ENCODE results near the gene THBS2.
"Not testable (repeated sequence)": the region's sequence is repeated elsewhere in the genome, so short reads cannot be mapped to it uniquely, and the experiment has no call there.

The THBS2 gene

GRCh38 chr6:169211881-169212280 lies 41.8 kb downstream of the THBS2 start:
- ATAC-seq (replicated peaks) (no peak), DNase-seq (no peak)
- Mint-ChIP-seq H3K4me1 (peaks cover 4 to 9% of the 10 kb centered on the region in 2 donors), H3K9me3 (peaks cover 14 to 17% of the 10 kb centered on the region in 2 donors), H3K4me3 (peak overlapping the region; percentile 36 to 41), H3K27me3 (no peaks in the 10 kb centered on the region), H3K27ac (no peak overlapping the region), H3K36me3 (peaks cover 19 to 32% of the 10 kb centered on the region in 2 donors)

DNA sequence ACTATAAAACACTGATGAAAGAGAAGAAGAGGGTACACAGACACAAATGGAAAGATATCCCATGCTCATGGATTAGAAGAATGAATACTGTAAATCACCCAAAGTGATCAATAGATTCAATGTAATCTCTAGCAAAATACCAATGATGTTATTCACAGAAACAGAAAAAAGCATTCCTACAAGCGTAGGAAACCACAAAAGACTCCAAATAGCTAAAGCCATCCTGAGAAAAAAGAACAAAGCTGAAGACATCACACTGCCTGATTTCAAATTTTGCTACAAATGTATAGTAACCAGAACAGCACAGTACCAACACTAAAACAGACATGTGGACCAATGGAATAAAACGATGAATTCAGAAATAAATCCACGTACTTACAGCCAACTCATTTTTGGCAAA lies 43.0 kb downstream of the THBS2 start:
- H3K36me3 Mint-ChIP-seq = peaks cover 18 to 30% of the 10 kb centered on the region in 2 donors
- H3K27ac Mint-ChIP-seq = no peak overlapping the region
- peaks cover 4 to 9% of the 10 kb centered on the region in 2 donors for H3K4me1 Mint-ChIP-seq
- ATAC-seq (replicated peaks) (no peak), DNase-seq (no peak)
- no peak overlapping the region for H3K4me3 Mint-ChIP-seq
- H3K9me3 Mint-ChIP-seq = peaks cover 19 to 21% of the 10 kb centered on the region in 2 donors
- no peaks in the 10 kb centered on the region for H3K27me3 Mint-ChIP-seq

- Mint-ChIP-seq H3K36me3 (peaks cover 14 to 22% of the 10 kb centered on the region in 2 donors), H3K4me3 (no peak overlapping the region), H3K27me3 (no peaks in the 10 kb centered on the region), H3K27ac (no peak overlapping the region), H3K9me3 (peaks cover 19 to 21% of the 10 kb centered on the region in 2 donors), H3K4me1 (peaks cover 4 to 9% of the 10 kb centered on the region in 2 donors)
- ATAC-seq (replicated peaks) = no peak
- DNase-seq = no peak
Observed at GRCh38 chr6:169208011-169208410, 45.6 kb downstream of the THBS2 start.

- ATAC-seq (replicated peaks) (no peak), DNase-seq (no peak)
- H3K9me3 Mint-ChIP-seq = peaks cover 19 to 21% of the 10 kb centered on the region in 2 donors
- H3K27ac Mint-ChIP-seq = no peak overlapping the region
- no peak overlapping the region for H3K4me3 Mint-ChIP-seq
- no peaks in the 10 kb centered on the region for H3K27me3 Mint-ChIP-seq
- peaks cover 4 to 9% of the 10 kb centered on the region in 2 donors for H3K4me1 Mint-ChIP-seq
- H3K36me3 Mint-ChIP-seq = peaks cover 14 to 22% of the 10 kb centered on the region in 2 donors
Observed at GRCh38 chr6:169207482-169207881, 46.2 kb downstream of the THBS2 start.

GRCh38 chr6:169205176-169206160 lies 48.2 kb downstream of the THBS2 start:
- DNase-seq = no peak
- no peak overlapping the region for H3K4me3 Mint-ChIP-seq
- peaks cover 0 to 5% of the 10 kb centered on the region in 2 donors for H3K27me3 Mint-ChIP-seq
- no peak for ATAC-seq (replicated peaks)
- H3K36me3 Mint-ChIP-seq = peaks cover 11 to 16% of the 10 kb centered on the region in 2 donors
- peaks cover 14 to 17% of the 10 kb centered on the region in 2 donors for H3K9me3 Mint-ChIP-seq
- no peaks in the 10 kb centered on the region for H3K4me1 Mint-ChIP-seq
- no peak overlapping the region for H3K27ac Mint-ChIP-seq

DNA sequence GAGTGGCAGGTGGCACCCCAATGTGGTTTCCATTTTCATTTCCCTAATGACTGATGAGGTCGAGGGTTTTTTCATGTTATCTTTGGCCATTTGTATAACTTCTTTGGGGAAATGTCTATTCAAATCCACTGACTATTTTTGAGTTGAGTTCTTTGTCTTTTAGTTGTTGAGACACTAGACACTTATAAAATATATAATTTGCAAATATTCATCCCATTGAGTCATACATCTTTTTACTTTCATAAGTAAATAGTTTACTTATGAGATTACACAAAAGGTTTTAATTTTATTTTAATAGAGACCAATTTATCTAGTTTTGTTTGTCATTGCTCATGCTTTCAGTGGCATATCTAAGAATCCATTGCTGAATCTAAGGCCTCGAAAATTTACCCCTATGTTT lies 49.5 kb downstream of the THBS2 start:
- Mint-ChIP-seq H3K9me3 (peaks cover 13 to 17% of the 10 kb centered on the region in 2 donors), H3K36me3 (peaks cover 9 to 16% of the 10 kb centered on the region in 2 donors), H3K27ac (no peak overlapping the region), H3K4me1 (no peaks in the 10 kb centered on the region), H3K4me3 (no peak overlapping the region), H3K27me3 (peaks cover 0 to 5% of the 10 kb centered on the region in 2 donors)
- ATAC-seq (replicated peaks) (no peak), DNase-seq (no peak)

- Mint-ChIP-seq H3K4me3 (no peak overlapping the region), H3K27me3 (peaks cover 0 to 5% of the 10 kb centered on the region in 2 donors), H3K36me3 (peaks cover 3 to 4% of the 10 kb centered on the region in 2 donors), H3K4me1 (no peaks in the 10 kb centered on the region), H3K9me3 (peaks cover 5% of the 10 kb centered on the region in 2 donors), H3K27ac (no peak overlapping the region)
- DNase-seq (no peak), ATAC-seq (replicated peaks) (no peak)
Observed at GRCh38 chr6:169201985-169202384, 51.7 kb downstream of the THBS2 start.

GRCh38 chr6:169200893-169201514 lies 52.6 kb downstream of the THBS2 start:
- ATAC-seq (replicated peaks) (no peak), DNase-seq (no peak)
- Mint-ChIP-seq H3K36me3 (no peaks in the 10 kb centered on the region), H3K27me3 (peaks cover 0 to 5% of the 10 kb centered on the region in 2 donors), H3K4me1 (no peaks in the 10 kb centered on the region), H3K9me3 (no peaks in the 10 kb centered on the region), H3K4me3 (no peak overlapping the region), H3K27ac (no peak overlapping the region)

- Mint-ChIP-seq H3K4me1 (no peaks in the 10 kb centered on the region), H3K36me3 (no peaks in the 10 kb centered on the region)
Observed at GRCh38 chr6:169199625-169200335, 53.9 kb downstream of the THBS2 start.

GRCh38 chr6:169198885-169199284 lies 54.8 kb downstream of the THBS2 start:
- DNase-seq = no peak
- Mint-ChIP-seq H3K27me3 (peaks cover 0 to 5% of the 10 kb centered on the region in 2 donors), H3K27ac (no peak overlapping the region), H3K9me3 (peaks cover 0 to 1% of the 10 kb centered on the region in 2 donors), H3K4me1 (no peaks in the 10 kb centered on the region), H3K36me3 (no peaks in the 10 kb centered on the region), H3K4me3 (no peak overlapping the region)
- ATAC-seq (replicated peaks) = no peak

More at GRCh38 chr6:169199625-169200335, 53.9 kb downstream of the THBS2 start:
- Mint-ChIP-seq H3K4me3 (no peak overlapping the region), H3K9me3 (peaks cover 0 to 1% of the 10 kb centered on the region in 2 donors), H3K27me3 (peaks cover 0 to 5% of the 10 kb centered on the region in 2 donors), H3K27ac (no peak overlapping the region)
- ATAC-seq (replicated peaks) = no peak
- DNase-seq = no peak

- not testable (repeated sequence) for H3K4me3 Mint-ChIP-seq; H3K27ac Mint-ChIP-seq; H3K4me1 Mint-ChIP-seq; DNase-seq; H3K36me3 Mint-ChIP-seq; ATAC-seq (replicated peaks); H3K27me3 Mint-ChIP-seq; H3K9me3 Mint-ChIP-seq
Observed at GRCh38 chr6:169197929-169198328, 55.7 kb downstream of the THBS2 start.

GRCh38 chr6:169196279-169196678 lies 57.4 kb downstream of the THBS2 start:
- not testable (repeated sequence) for DNase-seq; H3K4me1 Mint-ChIP-seq; ATAC-seq (replicated peaks); H3K4me3 Mint-ChIP-seq; H3K36me3 Mint-ChIP-seq; H3K27ac Mint-ChIP-seq; H3K9me3 Mint-ChIP-seq
- H3K27me3 Mint-ChIP-seq = peaks cover 5 to 12% of the 10 kb centered on the region in 2 donors

DNA sequence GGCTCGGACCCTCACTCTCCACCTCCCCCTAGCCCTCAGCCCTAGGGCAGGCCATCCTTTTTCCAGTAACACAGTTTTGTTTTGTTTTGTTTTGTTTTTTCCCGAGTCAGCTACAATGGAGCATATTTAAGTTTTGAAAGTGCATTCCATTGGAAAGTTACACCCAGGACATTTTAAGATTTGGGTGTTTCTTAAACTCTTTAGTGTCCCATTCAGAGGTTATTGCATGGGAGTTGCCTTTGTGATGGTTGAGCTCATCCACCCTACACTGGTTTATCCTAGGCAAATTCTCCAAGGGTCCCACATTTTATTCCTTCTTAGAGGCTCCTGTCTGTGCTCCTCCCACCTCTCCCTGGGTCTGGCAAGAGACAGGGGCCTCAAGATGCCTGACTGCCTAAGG lies 58.9 kb downstream of the THBS2 start:
- no peak overlapping the region for H3K4me3 Mint-ChIP-seq
- H3K4me1 Mint-ChIP-seq = no peaks in the 10 kb centered on the region
- no peaks in the 10 kb centered on the region for H3K36me3 Mint-ChIP-seq
- ATAC-seq (replicated peaks) (no peak), DNase-seq (no peak)
- H3K27ac Mint-ChIP-seq = no peak overlapping the region
- H3K9me3 Mint-ChIP-seq = peaks cover 5 to 7% of the 10 kb centered on the region in 2 donors
- peaks cover 0 to 12% of the 10 kb centered on the region in 2 donors for H3K27me3 Mint-ChIP-seq

DNA sequence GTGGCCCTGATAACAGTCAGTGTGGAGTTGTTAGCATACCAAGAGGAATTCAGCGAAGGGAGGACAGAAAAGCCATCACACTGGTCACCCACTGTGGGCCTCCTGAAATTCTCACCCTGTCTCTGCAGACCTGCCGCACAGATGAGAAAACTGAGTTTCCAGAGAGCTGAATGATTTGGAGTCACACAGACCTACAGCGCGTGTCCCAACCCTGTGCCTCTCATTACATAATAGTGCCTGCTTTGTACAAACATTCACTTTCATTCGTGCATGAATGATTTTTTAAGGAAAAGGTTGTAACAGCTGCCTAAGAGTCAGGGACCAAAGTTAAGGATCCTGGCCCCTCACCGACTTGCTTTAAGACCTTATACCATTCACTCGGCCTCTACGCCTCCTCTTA lies 62.7 kb downstream of the THBS2 start:
- Mint-ChIP-seq H3K27ac (no peak overlapping the region), H3K4me1 (no peaks in the 10 kb centered on the region), H3K36me3 (no peaks in the 10 kb centered on the region), H3K9me3 (peaks cover 5 to 7% of the 10 kb centered on the region in 2 donors), H3K27me3 (peaks cover 0 to 12% of the 10 kb centered on the region in 2 donors), H3K4me3 (no peak overlapping the region)
- DNase-seq = no peak
- no peak for ATAC-seq (replicated peaks)

Measured in stimulated activated naive B cell treated with anti-CD40 and anti-IgM and Interleukin-4, amounts not matched to agents 10 μg/mL and 1 μg/mL and 100 μg/mL, for 72 hours (primary cell).